ENCODE measurements around the gene TBX5.

TBX5 gene

GRCh38 chr12:114443607-114444421 lies 37.9 kb upstream of the TBX5 start:
- Histone ChIP-seq H3K4me1 (ENCODE audit: insufficient read depth, low read length) (no peaks in the 10 kb centered on the region), H3K79me2 (ENCODE audit: insufficient read depth, low read length) (no peaks in the 10 kb centered on the region), H3K4me3 (ENCODE audit: low read depth in 1 of 2, low read length in 2 of 2) (no peak overlapping the region), H3K9ac (ENCODE audit: low read depth, low read length) (no peak overlapping the region), H2AFZ (ENCODE audit: low read depth, low read length) (no peak overlapping the region), H3K27ac (ENCODE audit: low read length) (no peak overlapping the region), H3K9me3 (ENCODE audit: insufficient read depth, low read length, severe bottlenecking) (no peaks in the 10 kb centered on the region), H3K4me2 (ENCODE audit: insufficient read depth, low read length) (no peak overlapping the region), H4K20me1 (ENCODE audit: insufficient read depth, low read length) (no peaks in the 10 kb centered on the region), H3K36me3 (ENCODE audit: insufficient read depth, low read length) (no peaks in the 10 kb centered on the region), H3K27me3 (ENCODE audit: insufficient read depth, low read length, poor library complexity) (no peaks in the 10 kb centered on the region)
- DNase-seq = no peak
- TF ChIP-seq EZH2 (IDR thresholded peaks at IDR 0.05; ENCODE audit: borderline replicate concordance, low read depth, low read length, severe bottlenecking) (no peak), CTCF (IDR thresholded peaks at IDR 0.05; ENCODE audit: borderline replicate concordance, extremely low read depth, low read length, poor library complexity, severe bottlenecking) (no peak)
- ATAC-seq (ENCODE audit: insufficient read depth, low read depth) = no peak

- Histone ChIP-seq H3K9ac (ENCODE audit: low read depth, low read length) (no peak overlapping the region), H3K4me2 (ENCODE audit: insufficient read depth, low read length) (no peak overlapping the region), H3K79me2 (ENCODE audit: insufficient read depth, low read length) (no peaks in the 10 kb centered on the region), H3K27ac (ENCODE audit: low read length) (no peak overlapping the region), H3K36me3 (ENCODE audit: insufficient read depth, low read length) (no peaks in the 10 kb centered on the region), H2AFZ (ENCODE audit: low read depth, low read length) (no peak overlapping the region), H3K27me3 (ENCODE audit: insufficient read depth, low read length, poor library complexity) (peaks cover 1% of the 10 kb centered on the region), H3K4me3 (ENCODE audit: low read depth in 1 of 2, low read length in 2 of 2) (no peak overlapping the region), H4K20me1 (ENCODE audit: insufficient read depth, low read length) (no peaks in the 10 kb centered on the region), H3K9me3 (ENCODE audit: insufficient read depth, low read length, severe bottlenecking) (no peaks in the 10 kb centered on the region), H3K4me1 (ENCODE audit: insufficient read depth, low read length) (no peaks in the 10 kb centered on the region)
- TF ChIP-seq CTCF (IDR thresholded peaks at IDR 0.05; ENCODE audit: borderline replicate concordance, extremely low read depth, low read length, poor library complexity, severe bottlenecking) = no peak
- TF ChIP-seq EZH2 (IDR thresholded peaks at IDR 0.05; ENCODE audit: borderline replicate concordance, low read depth, low read length, severe bottlenecking) = no peak
- no peak for DNase-seq
- no peak for ATAC-seq (ENCODE audit: insufficient read depth, low read depth)
Measured at GRCh38 chr12:114442578-114442977, 36.6 kb upstream of the TBX5 start.

GRCh38 chr12:114441545-114441944 lies 35.6 kb upstream of the TBX5 start:
- ATAC-seq (ENCODE audit: insufficient read depth, low read depth) = no peak
- Histone ChIP-seq H2AFZ (ENCODE audit: low read depth, low read length) (no peak overlapping the region), H3K4me1 (ENCODE audit: insufficient read depth, low read length) (no peaks in the 10 kb centered on the region), H3K27ac (ENCODE audit: low read length) (no peak overlapping the region), H3K36me3 (ENCODE audit: insufficient read depth, low read length) (no peaks in the 10 kb centered on the region), H3K27me3 (ENCODE audit: insufficient read depth, low read length, poor library complexity) (peaks cover 3% of the 10 kb centered on the region), H3K4me3 (ENCODE audit: low read depth in 1 of 2, low read length in 2 of 2) (no peak overlapping the region), H4K20me1 (ENCODE audit: insufficient read depth, low read length) (no peaks in the 10 kb centered on the region), H3K4me2 (ENCODE audit: insufficient read depth, low read length) (no peak overlapping the region), H3K79me2 (ENCODE audit: insufficient read depth, low read length) (no peaks in the 10 kb centered on the region), H3K9me3 (ENCODE audit: insufficient read depth, low read length, severe bottlenecking) (no peaks in the 10 kb centered on the region), H3K9ac (ENCODE audit: low read depth, low read length) (no peak overlapping the region)
- no peak for DNase-seq
- TF ChIP-seq EZH2 (IDR thresholded peaks at IDR 0.05; ENCODE audit: borderline replicate concordance, low read depth, low read length, severe bottlenecking) = no peak
- no peak for TF ChIP-seq CTCF (IDR thresholded peaks at IDR 0.05; ENCODE audit: borderline replicate concordance, extremely low read depth, low read length, poor library complexity, severe bottlenecking)
